Measurements from ENCODE around the gene ICOS.

The ICOS gene, protein sequence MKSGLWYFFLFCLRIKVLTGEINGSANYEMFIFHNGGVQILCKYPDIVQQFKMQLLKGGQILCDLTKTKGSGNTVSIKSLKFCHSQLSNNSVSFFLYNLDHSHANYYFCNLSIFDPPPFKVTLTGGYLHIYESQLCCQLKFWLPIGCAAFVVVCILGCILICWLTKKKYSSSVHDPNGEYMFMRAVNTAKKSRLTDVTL

DNA sequence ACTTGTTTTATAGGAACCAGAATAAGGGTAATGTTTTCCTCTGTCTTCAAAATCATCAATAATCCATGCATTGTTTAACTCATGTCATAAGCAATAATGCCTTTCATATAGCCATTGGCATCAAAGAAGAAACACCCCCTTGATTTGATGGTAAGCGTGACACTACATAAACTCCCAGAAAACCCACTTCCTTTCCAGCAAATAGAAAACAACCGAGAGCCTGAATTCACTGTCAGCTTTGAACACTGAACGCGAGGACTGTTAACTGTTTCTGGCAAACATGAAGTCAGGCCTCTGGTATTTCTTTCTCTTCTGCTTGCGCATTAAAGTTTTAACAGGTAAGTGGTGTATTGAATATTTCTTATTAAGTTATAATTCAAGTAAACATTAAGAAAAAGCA, at the start of gene ICOS:
ICOS (plus strand) TSS at position 229 of the 400 bp plus-strand sequence; CDS start at position 281, 52 bp downstream.
- no peak for DNase-seq

DNA sequence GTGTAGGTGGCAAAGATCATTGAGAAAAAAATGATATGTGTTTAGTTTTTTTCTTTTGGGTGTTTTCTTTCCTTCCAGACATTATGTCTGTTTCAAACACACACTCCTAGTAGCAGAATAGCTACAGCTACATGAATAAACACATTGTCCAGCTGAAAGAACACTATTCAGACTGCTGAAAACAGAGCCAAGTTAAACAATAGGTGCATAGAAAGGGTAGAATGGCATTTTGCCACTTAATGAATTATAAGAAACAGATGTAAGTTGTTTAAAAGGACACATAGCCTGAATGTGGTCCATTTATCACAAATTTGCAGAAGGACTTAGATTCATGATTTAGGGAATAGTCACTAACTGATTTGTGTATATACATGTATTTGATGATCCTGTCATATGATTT, 48.9 kb upstream of the ICOS start:
- no peak for DNase-seq

DNA sequence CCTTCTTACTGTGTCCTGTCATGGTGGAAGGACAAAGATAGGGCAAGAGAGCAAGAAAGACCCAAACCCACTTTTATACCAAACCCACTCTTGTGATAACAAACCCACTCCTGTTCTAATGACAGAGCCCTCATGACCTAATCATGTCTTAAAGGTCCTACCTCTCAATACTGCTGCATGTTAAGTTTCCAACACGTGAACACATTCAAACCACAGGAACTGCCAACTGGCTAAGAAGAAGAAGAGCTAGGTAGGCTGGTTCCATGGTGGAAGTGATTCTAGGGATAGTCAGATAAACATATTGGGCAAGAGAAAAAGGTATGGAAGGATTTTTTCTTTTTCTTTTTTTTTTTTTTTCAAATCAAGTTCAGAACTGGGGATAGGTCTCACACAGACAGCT, 47.0 kb upstream of the ICOS start:
- DNase-seq = no peak

DNA sequence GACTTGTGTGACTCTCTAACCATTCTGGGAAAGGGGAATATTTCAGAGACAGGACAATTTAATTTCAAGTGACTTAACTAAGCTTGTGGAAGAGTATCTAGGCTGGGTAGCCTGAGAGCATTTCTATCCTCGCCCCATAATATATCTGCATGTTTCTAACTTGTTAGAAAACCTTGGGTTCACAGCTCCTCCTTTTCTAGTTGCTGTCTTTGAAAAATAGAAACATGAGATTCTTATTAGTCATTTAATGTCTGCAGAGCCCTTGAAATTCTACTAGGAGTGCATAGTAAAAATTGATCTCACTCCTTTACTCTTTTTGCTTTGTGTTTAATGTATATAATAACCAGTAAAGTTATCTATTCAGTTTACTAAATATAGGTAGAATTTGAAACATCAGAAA, 46.6 kb upstream of the ICOS start:
- DNase-seq = no peak

DNA sequence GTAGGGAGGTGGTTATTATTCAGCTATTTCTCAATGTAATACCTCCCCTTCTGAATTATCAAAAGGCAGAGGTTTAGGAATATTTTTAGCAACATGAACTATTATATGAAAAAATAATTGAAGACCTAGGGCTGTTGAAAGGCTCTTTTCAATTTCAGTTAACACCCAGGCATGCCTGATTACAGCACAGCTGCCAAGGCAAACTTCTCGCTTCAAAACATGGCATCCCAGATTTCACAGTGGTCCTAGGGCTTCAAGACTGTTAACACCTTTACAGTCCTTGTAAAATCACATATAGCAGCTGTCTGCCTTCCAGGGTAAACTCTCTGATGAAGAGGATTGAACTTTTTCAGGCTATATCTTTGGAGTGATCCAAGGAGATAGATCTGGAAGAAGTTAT, 45.8 kb upstream of the ICOS start:
- no peak for DNase-seq

DNA sequence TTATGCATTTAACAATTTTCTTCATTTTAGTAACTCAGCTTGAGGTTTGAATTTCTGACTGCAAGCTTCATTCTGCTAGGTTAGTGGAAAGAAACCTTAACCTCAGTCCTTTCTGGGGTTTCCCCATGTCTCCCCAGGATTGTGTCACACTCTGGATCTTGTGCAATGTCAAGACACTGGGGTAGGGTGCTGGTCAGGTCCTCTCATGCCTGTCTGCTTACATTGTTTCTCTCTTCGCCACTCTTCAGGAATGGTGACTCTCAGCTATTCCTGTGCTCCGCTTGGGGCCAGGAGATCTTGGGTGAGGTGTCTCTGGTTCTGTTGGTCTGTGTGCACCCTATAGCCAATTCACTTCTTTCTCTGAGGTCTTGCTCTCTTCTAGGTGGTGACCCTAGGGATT, 45.1 kb upstream of the ICOS start:
- no peak for DNase-seq

DNA sequence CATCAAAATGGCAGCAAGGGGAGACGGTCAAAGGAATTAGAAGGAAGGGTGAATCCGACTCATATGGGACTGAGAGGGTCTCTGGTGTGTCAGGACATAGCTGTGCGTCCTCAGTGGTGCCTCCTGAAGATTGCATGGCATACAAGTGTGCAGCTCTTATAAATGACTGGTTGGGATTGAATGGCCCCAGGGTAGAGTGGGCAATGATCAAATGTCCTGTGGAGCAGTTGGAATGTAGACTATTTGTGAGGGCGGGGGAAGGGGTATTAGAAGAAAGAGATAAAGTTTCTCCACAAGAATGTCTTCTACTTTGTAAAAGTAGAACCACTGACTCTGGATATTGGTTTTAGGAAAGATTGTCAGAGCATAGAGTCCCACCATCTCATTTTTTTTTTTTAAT, 44.4 kb upstream of the ICOS start:
- DNase-seq = no peak

DNA sequence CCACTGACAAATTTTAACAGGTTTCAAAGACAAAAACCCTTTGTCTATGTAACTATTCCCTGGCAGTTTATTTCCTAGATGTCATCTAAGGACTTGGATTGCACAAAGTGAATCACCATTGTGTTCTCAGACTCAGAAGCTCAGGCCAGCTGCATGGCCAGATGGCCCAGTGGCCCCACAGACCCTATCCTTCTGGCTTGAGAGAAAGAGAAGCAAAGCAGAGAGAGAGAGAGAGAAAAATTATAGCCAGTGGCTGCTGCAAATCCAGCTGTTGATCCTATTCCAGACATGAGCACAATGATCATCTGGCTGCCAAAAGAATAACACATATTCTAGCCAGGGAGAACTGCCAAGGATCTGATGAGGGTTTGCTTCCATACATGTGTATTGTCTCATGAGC, 43.2 kb upstream of the ICOS start:
- DNase-seq = no peak

DNA sequence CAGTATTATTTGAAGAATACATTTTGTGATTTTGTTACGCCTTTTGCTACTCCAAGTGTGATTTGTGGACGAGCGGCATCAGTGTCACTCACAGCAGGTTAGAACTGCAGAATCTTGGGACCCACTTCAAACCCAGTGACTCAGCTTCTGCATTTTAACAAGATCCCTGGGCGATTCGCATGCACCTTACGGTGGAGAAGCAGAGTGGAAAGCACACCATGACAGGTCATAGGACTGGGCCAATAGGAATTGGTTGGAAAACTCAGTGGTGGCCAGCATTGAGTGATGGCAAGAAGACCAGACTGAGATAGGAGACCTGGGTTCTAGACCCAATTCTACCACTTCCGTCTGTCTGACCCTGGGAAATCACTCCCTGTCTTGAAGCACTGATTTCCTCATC, 42.7 kb upstream of the ICOS start:
- no peak for DNase-seq

DNA sequence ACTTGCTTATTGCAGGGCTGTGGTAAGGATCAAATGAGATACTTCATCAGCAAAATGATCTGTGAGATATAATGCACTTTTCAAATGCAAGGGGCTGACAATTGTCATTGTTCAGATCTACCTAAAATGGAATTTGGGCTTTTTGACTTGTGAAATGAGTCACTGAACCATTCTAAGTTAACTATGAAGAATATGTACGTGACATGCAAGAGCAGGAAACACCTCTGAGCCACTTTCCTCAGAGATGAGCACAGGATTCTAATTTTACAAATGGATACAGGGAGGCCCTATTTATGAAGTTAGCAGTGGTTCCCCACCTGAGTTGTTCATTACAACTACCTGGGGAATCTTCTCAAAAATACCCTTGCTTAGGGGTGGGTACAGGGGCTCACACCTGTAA, 42.3 kb upstream of the ICOS start:
- no peak for DNase-seq

DNA sequence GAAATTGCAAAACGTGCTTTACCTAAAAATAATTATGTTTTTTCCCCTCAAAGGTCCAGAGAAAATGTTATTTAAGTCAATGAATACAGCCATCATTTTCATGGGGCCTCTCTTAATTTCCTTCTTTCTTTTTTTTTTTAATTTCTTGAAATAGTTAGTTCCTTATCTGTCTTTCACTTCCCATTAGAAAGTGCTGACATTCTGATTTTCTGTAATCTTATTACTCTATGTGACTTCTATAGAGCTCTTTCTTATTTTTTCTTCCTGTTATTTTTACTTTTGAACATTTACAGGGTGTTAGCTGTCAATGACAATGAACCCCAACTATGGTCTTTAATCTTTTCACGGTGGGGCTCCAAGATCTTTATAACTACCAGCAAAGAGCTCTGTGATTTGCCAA, 39.0 kb upstream of the ICOS start:
- no peak for DNase-seq

DNA sequence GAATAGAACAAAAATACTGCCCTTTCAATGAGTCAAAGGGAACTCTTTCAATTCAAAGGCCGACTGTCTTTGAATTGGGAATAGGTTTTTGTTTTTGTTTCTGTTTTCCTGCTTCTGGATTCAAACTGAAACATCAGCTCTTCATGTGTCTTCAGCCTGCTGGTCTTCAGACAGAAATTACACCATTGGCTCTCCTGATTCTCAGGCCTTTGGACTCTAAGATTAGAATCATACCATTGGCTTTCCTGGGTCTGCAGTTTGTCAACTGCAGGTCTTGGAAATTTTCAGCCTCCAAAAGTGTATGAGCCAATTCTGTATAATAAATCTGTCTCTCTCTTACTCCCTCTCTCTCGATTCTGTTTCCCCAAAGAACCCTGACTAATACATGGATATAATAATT, 37.9 kb upstream of the ICOS start:
- no peak for DNase-seq

DNA sequence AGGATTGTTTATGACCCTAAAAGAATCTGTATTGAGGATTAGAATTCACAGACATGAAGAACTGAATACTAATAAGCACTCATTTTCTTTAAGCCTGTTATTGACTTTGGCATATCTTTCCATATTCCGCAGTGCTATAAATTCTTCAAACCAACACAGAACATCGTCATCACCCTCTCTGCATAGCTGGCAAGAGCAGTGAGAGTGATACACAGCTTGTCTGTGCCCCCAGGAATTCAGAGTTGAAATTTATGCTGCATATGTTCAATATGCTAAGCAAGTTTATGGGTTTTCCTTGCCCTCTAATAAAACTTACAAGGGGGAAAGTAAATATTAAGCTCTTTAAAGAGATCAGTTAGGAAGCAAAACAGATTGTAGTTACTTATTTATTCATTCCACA, 36.3 kb upstream of the ICOS start:
- no peak for DNase-seq

DNA sequence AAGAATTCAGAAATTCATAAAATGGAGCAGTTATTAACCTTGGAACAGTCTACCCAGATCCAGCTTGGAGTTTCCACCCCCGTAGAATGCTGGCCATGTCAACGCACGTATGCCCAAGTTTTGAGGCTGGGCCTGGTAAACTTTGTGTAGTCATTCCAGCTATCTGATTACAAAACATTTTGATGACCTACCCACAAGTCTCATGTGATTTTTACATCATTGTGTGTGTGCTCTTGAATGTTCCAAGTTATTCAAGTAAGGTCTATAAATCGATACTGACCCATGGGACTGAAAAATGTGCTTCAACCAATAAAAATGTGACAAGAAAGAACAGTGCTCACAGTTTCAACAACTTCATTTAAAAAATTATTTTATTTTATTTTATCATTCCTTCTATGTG, 32.5 kb upstream of the ICOS start:
- no peak for DNase-seq

DNA sequence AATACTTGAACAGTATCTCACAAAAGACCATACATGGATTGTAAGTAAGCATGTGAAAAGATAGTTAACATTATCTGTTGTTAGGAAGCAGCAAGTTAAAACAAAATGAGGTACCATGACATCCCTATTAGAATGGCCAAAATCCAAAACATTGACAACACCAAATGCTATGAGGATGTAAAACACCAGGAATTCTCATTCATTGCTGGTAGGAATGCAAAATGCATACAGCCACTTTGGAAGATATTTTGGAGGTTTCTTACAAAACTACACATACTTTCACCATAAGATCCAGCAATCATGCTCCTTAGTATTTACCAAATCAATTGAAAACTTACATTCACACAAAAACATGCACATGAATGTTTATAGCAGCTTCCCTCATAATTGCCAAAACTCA, 30.9 kb upstream of the ICOS start:
- no peak for DNase-seq

DNA sequence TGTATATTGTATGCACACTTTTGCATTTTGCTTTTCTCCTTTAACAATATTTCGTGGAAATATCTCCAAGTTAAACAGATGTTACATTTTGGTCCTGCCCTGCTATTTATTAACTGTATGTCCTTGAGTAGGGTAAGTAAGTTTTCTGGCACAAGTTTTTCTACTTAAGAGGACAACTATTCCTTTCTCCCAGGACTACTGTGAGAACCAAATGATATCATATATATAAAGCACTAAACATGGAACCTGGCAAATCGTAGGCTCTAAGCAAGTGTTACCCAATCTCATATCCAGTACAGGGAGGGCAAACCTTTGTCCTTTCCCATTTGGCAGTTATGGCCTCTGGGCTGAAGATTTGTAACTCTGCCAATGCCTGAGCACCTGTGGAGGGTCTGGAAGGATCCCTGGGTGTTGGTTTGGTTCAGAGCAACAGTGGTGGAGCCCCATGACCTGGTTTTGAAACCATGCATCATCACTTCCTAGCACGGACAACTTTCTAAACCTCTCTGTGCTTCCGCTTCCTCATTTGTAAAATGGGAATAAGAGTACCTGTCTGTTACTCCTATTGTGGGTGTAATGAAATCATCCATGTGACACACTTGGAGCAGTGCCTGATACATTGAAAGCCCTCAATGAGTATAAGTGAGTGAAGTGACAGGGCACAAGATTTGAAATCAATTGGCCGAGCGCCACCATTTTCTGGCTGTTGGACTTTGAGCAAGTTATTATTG, 28.3 kb upstream of the ICOS start:
- no peak for DNase-seq

DNA sequence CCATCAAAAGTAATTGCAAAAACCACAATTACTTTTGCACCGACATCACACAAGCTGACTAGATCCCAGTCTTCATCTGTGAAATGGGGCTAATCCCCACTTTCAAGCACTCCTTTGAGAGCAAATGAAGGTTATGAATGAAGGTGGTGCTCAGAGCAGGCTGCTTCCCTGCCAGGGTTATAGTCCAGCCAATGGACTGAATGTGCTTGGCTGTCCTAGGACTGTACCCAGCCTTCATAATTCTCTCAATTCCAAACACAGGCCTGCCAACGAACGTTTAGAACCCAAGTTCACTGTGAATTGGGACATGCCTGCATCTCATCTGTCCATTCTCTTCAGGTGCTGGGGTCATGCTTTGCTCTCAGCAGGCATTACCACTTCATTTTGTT, 27.8 kb upstream of the ICOS start:
- no peak for DNase-seq

DNA sequence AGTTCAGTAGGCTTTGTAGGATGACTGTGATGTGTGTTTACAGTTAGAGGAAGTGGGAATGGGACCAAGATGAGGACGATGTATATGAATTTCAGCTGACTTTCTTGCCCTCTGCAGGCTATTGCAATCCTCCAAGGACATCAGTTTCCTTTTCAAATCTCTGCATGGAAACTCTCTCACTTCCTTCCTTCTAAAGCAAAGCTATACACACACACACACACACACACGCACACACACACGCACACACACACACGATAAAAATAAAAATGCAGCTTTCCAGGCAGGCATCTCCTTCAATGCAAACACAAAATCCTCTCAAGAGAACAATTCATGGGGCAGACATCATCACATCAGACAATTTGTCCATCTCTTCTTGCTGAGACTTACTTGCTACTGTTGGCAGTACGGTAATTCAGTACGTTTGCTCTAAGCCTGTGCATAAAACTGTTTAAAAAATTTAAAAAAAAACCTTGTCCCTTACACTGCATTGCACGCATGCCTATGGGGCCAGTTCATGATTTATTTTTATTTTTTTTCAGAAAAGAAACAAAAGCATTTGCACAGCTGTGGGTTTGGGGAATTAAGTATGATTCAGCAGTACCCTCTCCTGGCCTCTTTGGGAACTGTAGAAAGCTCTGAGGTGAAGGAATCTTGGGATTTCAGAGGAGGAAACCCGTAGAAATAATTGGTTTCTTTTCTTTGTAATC, 27.1 kb upstream of the ICOS start:
- no peak for DNase-seq

DNA sequence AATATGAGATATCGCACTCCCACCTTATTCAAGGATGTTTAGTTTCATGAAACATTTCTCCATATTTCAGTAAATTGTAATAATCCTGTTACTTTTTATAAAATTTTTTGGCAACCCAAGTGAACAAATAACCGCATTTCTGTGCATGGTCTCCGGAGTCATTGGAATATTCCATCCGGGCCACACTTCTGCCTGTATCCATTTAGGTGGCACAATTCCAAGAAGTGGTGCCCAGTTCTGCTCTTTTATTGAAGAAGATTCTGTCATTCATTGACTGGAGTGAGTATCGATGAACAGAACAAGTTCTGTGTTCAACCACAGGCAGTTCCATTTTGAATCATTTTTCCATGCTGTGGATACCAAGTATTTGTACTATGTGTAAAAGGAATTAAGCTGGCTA, 26.6 kb upstream of the ICOS start:
- no peak for DNase-seq

DNA sequence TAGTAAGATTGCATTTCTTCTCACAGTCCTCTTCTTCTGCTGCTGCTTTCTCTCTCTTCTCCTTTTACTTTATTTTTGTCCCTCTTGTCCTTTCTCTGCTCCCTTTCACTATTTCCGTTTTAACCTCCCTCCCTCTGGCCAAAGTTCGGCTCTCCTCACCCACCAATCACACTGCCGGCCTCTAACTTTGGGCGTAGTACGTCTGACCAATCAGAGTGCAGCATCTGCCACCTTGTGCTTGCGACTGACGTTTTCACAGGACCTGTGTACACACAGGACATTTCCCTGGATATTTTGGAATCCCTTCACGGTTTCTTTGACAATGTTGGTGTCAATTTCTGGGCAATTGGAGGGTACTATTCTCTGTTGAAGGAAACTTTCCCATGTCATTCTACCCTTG, 22.6 kb upstream of the ICOS start:
- no peak for DNase-seq

DNA sequence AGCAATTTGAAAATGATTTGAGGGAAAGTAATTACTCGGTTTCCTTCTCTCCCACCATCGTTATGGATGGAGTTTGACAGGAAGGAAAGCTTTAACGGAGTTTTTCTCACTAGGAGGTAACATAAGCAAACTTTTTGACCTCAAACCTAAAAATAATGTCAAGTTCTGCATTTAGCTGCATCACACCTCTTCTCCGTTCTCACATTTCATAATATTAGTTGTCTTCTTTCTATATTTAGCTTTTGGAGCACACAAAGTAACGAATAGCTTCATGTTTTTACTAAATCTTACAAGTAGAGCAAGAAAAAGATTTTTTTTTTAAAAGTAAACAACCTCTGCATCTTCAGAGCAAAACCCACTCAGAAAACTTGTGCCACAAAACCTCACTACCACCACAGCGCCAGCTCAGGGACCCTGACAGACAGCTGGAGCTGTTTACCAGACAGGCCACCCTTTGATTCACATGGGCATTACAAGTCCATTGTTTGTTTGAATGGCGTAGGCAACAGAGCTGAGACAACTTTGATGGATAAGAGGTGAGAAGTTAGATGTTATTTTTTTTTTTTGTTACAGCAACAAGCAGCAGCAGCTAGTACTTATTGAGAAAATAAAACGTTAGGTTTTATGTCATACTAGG, 21.9 kb upstream of the ICOS start:
- no peak for DNase-seq

DNA sequence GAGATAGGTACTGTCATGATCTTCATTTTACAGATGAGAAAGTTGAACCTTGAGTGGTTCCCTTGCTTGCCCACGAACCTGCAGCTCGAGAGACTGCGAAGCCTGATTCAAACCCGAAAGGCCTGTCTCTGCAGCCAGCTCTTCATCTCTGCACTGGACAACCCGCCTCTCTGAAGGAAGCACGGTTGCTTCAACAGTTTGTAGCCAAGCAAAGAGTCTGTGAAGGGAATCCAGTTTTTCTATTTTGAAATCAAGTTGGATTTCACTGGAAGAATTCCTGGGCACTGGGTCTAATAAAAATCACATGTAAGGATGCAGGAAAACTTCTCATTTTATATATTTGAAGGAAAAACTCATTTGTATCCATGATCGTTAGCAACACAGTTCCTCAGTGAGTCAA, 21.3 kb upstream of the ICOS start:
- DNase-seq = no peak

DNA sequence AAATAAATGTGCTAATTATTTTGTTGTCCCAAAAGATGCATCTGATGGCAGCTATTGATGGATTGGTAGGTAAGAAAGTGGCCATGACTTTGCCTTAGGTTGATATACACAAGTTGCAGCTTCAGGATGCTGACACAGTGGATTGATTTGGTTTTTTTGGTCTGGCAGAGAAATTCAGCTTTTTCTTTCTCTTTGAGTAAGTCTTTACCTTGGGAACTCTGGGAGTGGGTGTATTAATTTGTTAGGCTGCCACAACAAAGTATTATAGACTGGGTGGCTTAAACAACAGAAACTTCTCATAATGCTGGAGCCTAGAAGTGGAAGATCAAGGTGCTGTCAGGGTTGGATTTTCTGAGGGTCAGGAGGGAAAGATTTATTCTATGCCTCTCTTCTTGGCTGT, 19.8 kb upstream of the ICOS start:
- DNase-seq = no peak

DNA sequence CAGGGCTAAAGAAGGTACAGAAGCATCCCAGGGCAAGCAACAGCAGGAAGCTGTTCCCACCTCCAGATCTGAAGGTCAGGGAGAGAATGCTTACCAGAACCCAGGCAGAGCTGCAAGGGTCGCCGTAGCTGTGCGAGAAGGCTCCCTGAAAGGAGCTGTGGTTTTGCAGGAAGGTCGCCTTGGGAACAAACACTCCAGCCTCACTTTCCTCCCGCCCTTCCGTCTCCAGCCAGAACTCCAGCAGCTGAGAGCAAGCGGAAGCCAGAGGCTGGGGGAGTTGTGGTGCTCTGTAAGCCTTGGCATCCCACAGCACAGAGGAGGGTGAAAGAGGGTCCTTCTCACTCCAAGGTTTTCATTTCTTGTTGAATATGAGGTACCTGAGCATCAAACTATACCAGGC, 18.3 kb upstream of the ICOS start:
- no peak for DNase-seq

All from NCI-H1930 (cell line).